ENCODE data around the gene SLC51A. TPM values are rescaled to one million over a fixed set of nuclear protein-coding genes. Genes with fewer than 3 reads are reported as not detected.
A peak's percentile ranks its signal among the peaks of the same experiment; 100 is the strongest.

SLC51A gene
- total RNA-seq, 4 donors from 2014 or later, result not detected

GRCh38 chr3:196214783-196215441 lies 1.4 kb upstream of the SLC51A start:
- no peaks in the 10 kb centered on the region for H3K27me3 ChIP-seq
- peaks cover 24% of the 10 kb centered on the region for H3K4me1 ChIP-seq
- H3K36me3 ChIP-seq, result no peaks in the 10 kb centered on the region
- no peak overlapping the region for H3K27ac ChIP-seq
- no peak for DNase-seq (ENCODE audit: low spot score in 2 of 2)
- no peaks in the 10 kb centered on the region for H3K9me3 ChIP-seq
- TF ChIP-seq CTCF (IDR thresholded peaks at IDR 0.05), result no peak
- TF ChIP-seq POLR2A (IDR thresholded peaks at IDR 0.05), result no peak
- TF ChIP-seq EP300 (IDR thresholded peaks at IDR 0.05), result no peak
- TF ChIP-seq POLR2AphosphoS5 (IDR thresholded peaks at IDR 0.05), result no peak
- H3K4me3 ChIP-seq, result no peak overlapping the region
- 90% methylated on average over 10 of the region's 16 CpGs for WGBS

GRCh38 chr3:196215493-196216020 lies 777 bp upstream of the SLC51A start:
- TF ChIP-seq EP300 (IDR thresholded peaks at IDR 0.05) (no peak), POLR2A (IDR thresholded peaks at IDR 0.05) (no peak), POLR2AphosphoS5 (IDR thresholded peaks at IDR 0.05) (no peak), CTCF (IDR thresholded peaks at IDR 0.05) (no peak)
- Histone ChIP-seq H3K4me1 (peaks cover 24% of the 10 kb centered on the region), H3K36me3 (no peaks in the 10 kb centered on the region), H3K9me3 (no peaks in the 10 kb centered on the region), H3K4me3 (no peak overlapping the region), H3K27me3 (no peaks in the 10 kb centered on the region), H3K27ac (no peak overlapping the region)
- no peak for DNase-seq (ENCODE audit: low spot score in 2 of 2)
- 42% methylated on average over 10 of the region's 10 CpGs for WGBS

- Histone ChIP-seq H3K36me3 (no peaks in the 10 kb centered on the region), H3K9me3 (no peaks in the 10 kb centered on the region), H3K27me3 (no peaks in the 10 kb centered on the region), H3K4me1 (peaks cover 24% of the 10 kb centered on the region), H3K4me3 (no peak overlapping the region), H3K27ac (no peak overlapping the region)
- WGBS, result 66% methylated on average over 10 of the region's 25 CpGs
- peak in 1 of 2 donors; percentile 72 for DNase-seq (ENCODE audit: low spot score in 2 of 2)
- no peak for TF ChIP-seq EP300 (IDR thresholded peaks at IDR 0.05)
- TF ChIP-seq POLR2AphosphoS5 (IDR thresholded peaks at IDR 0.05), result no peak
- no peak for TF ChIP-seq POLR2A (IDR thresholded peaks at IDR 0.05)
- TF ChIP-seq CTCF (IDR thresholded peaks at IDR 0.05), result no peak
These were observed 412 bp downstream of the SLC51A start for GRCh38 chr3:196216681-196217211.

GRCh38 chr3:196217307-196218154 lies 1.2 kb downstream of the SLC51A start:
- no peak overlapping the region for H3K4me3 ChIP-seq
- H3K4me1 ChIP-seq, result peaks cover 24% of the 10 kb centered on the region
- WGBS, result 95% methylated on average over 11 of the region's 12 CpGs
- H3K36me3 ChIP-seq, result no peaks in the 10 kb centered on the region
- no peaks in the 10 kb centered on the region for H3K27me3 ChIP-seq
- no peak for TF ChIP-seq CTCF (IDR thresholded peaks at IDR 0.05)
- no peak for TF ChIP-seq POLR2A (IDR thresholded peaks at IDR 0.05)
- TF ChIP-seq EP300 (IDR thresholded peaks at IDR 0.05), result no peak
- TF ChIP-seq POLR2AphosphoS5 (IDR thresholded peaks at IDR 0.05), result no peak
- H3K9me3 ChIP-seq, result no peaks in the 10 kb centered on the region
- no peak for DNase-seq (ENCODE audit: low spot score in 2 of 2)
- no peak overlapping the region for H3K27ac ChIP-seq
